ENCODE data around the gene ATL1. TPM values are rescaled to one million over a fixed set of nuclear protein-coding genes. Genes with fewer than 3 reads are reported as not detected.
A peak's percentile ranks its signal among the peaks of the same experiment; 100 is the strongest.
"Not testable (repeated sequence)": the region's sequence is repeated elsewhere in the genome, so short reads cannot be mapped to it uniquely, and the experiment has no call there.

The ATL1 gene
- total and polyA plus RNA-seq, 7 donors: 3.2 to 22.5 (median 9.1) TPM

GRCh38 chr14:50541159-50541567, 18.8 kb upstream of the ATL1 start:
- H3K4me1 ChIP-seq: peaks cover 0 to 6% (median 0%) of the 10 kb centered on the region in 4 donors
- H3K9me3 ChIP-seq: no peaks in the 10 kb centered on the region
- TF ChIP-seq CTCF (IDR thresholded peaks at IDR 0.05) (no peak), EP300 (IDR thresholded peaks at IDR 0.05) (no peak), POLR2A (IDR thresholded peaks at IDR 0.05) (no peak), POLR2AphosphoS5 (IDR thresholded peaks at IDR 0.05) (no peak)
- intact Hi-C loops (cut with DNase I): loop anchor here (5.0 kb wide), 1 partner anchor 236 kb away; no protein-coding TSS in a partner anchor
- H3K36me3 ChIP-seq: no peaks in the 10 kb centered on the region
- H3K4me3 ChIP-seq: no peak overlapping the region
- DNase-seq: no peak
- no peaks in the 10 kb centered on the region for H3K27me3 ChIP-seq
- WGBS, 2 donors: 19 to 44% methylated on average over 1 of the region's 1 CpG
- H3K27ac ChIP-seq: no peak overlapping the region

- intact Hi-C loops (cut with DNase I): loop anchor here (5.0 kb wide), 1 partner anchor 234 kb away; no protein-coding TSS in a partner anchor
- H3K9me3 ChIP-seq: no peaks in the 10 kb centered on the region
- WGBS, 2 donors: 2 to 9% methylated on average over 2 of the region's 2 CpGs
Observed at GRCh38 chr14:50542941-50543418, 17.0 kb upstream of the ATL1 start.

GRCh38 chr14:50544911-50545310, 15.0 kb upstream of the ATL1 start:
- 82 to 88% methylated on average over 3 of the region's 3 CpGs for WGBS, 2 donors
- no peaks in the 10 kb centered on the region for H3K9me3 ChIP-seq
- TF ChIP-seq EP300 (IDR thresholded peaks at IDR 0.05): no peak
- intact Hi-C loops (cut with DNase I): loop anchor here (5.0 kb wide), 1 partner anchor 232 kb away; no protein-coding TSS in a partner anchor
- H3K36me3 ChIP-seq: no peaks in the 10 kb centered on the region
- H3K27ac ChIP-seq: peak overlapping the region in 1 of 4 donors; percentile 31
- H3K4me1 ChIP-seq: peaks cover 0 to 6% (median 0%) of the 10 kb centered on the region in 4 donors
- peak; percentile 66 for DNase-seq
- no peak overlapping the region for H3K4me3 ChIP-seq
- H3K27me3 ChIP-seq: no peaks in the 10 kb centered on the region

More at GRCh38 chr14:50542941-50543418, 17.0 kb upstream of the ATL1 start:
- no peaks in the 10 kb centered on the region for H3K27me3 ChIP-seq
- TF ChIP-seq POLR2AphosphoS5 (IDR thresholded peaks at IDR 0.05): no peak
- TF ChIP-seq POLR2A (IDR thresholded peaks at IDR 0.05): no peak
- peak in 3 of 4 experiments; percentile 19 to 62 (median 61) for TF ChIP-seq CTCF (IDR thresholded peaks at IDR 0.05)
- no peak for TF ChIP-seq EP300 (IDR thresholded peaks at IDR 0.05)
- H3K4me1 ChIP-seq: peaks cover 0 to 6% (median 0%) of the 10 kb centered on the region in 4 donors
- no peak for DNase-seq
- H3K36me3 ChIP-seq: no peaks in the 10 kb centered on the region
- no peak overlapping the region for H3K4me3 ChIP-seq
- no peak overlapping the region for H3K27ac ChIP-seq

GRCh38 chr14:50545618-50546017, 14.3 kb upstream of the ATL1 start:
- 39 to 68% methylated on average over 3 of the region's 3 CpGs for WGBS, 2 donors
- DNase-seq: no peak
- no peak for TF ChIP-seq EP300 (IDR thresholded peaks at IDR 0.05)
- Histone ChIP-seq H3K4me3 (no peak overlapping the region), H3K4me1 (peaks cover 0 to 6% (median 0%) of the 10 kb centered on the region in 4 donors), H3K27me3 (no peaks in the 10 kb centered on the region), H3K36me3 (no peaks in the 10 kb centered on the region), H3K27ac (peak overlapping the region in 1 of 4 donors; percentile 31), H3K9me3 (no peaks in the 10 kb centered on the region)
- intact Hi-C loops (cut with DNase I): no loop called here

GRCh38 chr14:50550294-50550693, 9.7 kb upstream of the ATL1 start:
- no peaks in the 10 kb centered on the region for H3K9me3 ChIP-seq
- TF ChIP-seq POLR2A (IDR thresholded peaks at IDR 0.05): no peak
- no peak for TF ChIP-seq POLR2AphosphoS5 (IDR thresholded peaks at IDR 0.05)
- TF ChIP-seq EP300 (IDR thresholded peaks at IDR 0.05): no peak
- TF ChIP-seq CTCF (IDR thresholded peaks at IDR 0.05): no peak
- H3K4me3 ChIP-seq: no peak overlapping the region
- H3K36me3 ChIP-seq: no peaks in the 10 kb centered on the region
- WGBS, 2 donors: 100% methylated on average over 1 of the region's 1 CpG
- DNase-seq: no peak
- H3K27ac ChIP-seq: no peak overlapping the region
- H3K4me1 ChIP-seq: peaks cover 0 to 3% (median 0%) of the 10 kb centered on the region in 4 donors
- H3K27me3 ChIP-seq: no peaks in the 10 kb centered on the region
- intact Hi-C loops (cut with DNase I): no loop called here

- Histone ChIP-seq H3K27ac (no peak overlapping the region), H3K9me3 (no peaks in the 10 kb centered on the region), H3K27me3 (no peaks in the 10 kb centered on the region), H3K4me1 (no peaks in the 10 kb centered on the region), H3K4me3 (no peak overlapping the region), H3K36me3 (no peaks in the 10 kb centered on the region)
- TF ChIP-seq POLR2A (IDR thresholded peaks at IDR 0.05) (no peak), POLR2AphosphoS5 (IDR thresholded peaks at IDR 0.05) (no peak), EP300 (IDR thresholded peaks at IDR 0.05) (no peak), CTCF (IDR thresholded peaks at IDR 0.05) (no peak)
- DNase-seq: no peak
- intact Hi-C loops (cut with DNase I): no loop called here
- 65 to 97% methylated on average over 3 of the region's 3 CpGs for WGBS, 2 donors
Observed at GRCh38 chr14:50551877-50552276, 8.1 kb upstream of the ATL1 start.

- 80 to 87% methylated on average over 3 of the region's 3 CpGs for WGBS, 2 donors
- H3K36me3 ChIP-seq; H3K27me3 ChIP-seq; H3K4me3 ChIP-seq; H3K27ac ChIP-seq; H3K9me3 ChIP-seq; DNase-seq; H3K4me1 ChIP-seq; intact Hi-C loops (cut with DNase I): not testable (repeated sequence)
Observed at GRCh38 chr14:50552796-50553195, 7.1 kb upstream of the ATL1 start.

Measured in sigmoid colon (tissue), 7 donors.